GM10847 (cell line): ENCODE measurements around the gene ORC5.

Experiments used
- POLR2A ChIP-seq: IDR thresholded peaks from 2 replicates; pipeline ENCODE4 v1.6.1; 2011; ENCODE audit not compliant: insufficient read length; ENCODE audit errors: extremely low read depth

ORC5 gene

DNA sequence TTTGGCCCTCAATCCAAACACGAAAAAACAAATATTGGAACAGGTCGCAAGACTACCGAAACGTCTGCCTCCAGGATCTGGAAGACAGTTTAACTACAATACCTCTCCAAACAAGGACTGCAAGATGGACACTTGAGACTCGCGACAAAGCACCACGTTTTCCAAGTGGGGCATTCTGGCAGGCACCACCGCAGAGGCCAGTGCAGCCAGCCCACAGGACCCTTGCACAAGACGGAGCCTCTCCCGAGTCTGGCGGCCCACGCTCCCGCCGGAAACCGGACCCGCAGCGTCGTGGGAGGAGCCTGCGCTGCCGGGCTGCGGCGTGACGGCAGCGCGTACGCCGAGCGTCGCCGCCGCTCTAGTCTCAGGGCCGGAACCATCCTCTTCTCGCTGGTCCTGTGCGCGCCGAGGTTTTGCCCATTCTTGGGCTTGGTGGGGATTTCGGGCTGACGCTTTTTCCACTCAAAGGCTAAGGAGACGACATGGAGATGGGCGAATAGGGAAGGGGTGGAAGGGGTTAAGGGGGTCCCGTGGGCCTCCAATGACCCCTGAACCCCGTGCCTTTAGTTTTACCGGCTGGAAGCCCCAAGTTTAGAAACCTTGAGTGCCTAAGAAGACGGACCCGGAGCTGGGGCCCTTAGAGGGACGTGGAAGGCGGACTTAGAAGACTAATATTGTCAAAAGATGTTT is at the start of gene ORC5:
Gene ORC5, minus strand, starts transcription at position 283 of the 690 bp plus-strand sequence. Its CDS starts 109 bp downstream, at position 174.
- TF ChIP-seq POLR2A, result peak; percentile 96

DNA sequence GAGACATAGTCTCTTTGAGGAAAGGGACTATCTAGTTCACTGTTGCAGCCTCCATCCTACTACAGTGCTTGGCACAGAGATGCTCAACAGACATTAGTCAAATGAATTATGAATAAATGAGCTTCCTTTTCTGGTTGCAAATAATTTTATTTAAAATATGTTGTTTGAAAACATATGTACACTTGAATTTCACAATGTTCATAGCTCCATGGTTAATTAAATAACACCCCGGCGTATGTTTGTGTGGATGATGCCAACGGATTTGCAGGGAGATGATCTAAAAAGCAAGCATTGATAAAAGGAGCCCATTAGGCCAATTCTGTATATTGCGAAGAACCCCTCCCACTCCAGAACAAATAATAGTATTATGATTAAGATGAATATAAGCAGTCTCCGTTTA is 47.8 kb upstream of the ORC5 start:
- no peak for TF ChIP-seq POLR2A

DNA sequence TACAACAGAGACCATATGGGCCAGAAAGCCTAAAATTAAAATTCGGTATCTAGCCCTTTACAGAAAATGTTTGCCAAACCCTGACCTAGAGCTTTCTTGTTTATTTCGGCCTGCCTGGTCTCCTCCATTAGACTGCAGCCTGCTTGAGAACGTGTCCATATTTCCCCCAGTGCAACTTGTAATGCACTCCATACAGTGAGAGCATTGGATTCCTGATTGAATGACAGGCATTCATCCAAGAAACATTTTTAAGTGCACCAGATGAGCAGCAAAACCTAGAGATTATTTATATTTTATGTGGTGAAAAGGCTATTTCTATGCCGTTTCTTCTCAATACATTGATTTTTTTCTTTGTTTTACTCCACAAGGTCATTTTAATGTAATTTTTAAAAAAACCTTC is 47.4 kb upstream of the ORC5 start:
- no peak for TF ChIP-seq POLR2A

DNA sequence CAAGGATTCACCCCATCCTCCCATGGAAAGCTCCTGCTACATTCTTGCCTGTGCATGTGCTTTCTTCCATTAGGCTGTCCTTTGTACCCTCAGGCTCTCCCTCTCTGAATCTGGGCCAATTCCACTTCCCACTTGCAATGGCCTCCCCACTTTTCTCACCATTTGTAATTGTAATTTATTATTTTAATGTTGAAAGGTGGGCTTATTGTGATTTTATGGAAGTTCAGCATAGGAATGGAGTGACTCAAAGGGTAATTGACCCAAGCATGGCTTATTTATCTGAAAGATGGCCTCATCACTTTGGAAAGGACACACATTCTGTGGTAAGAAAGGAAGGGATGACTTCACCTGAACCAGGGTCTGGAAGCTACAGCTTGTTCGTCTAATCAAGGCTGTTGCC is 46.9 kb upstream of the ORC5 start:
- TF ChIP-seq POLR2A, result no peak

DNA sequence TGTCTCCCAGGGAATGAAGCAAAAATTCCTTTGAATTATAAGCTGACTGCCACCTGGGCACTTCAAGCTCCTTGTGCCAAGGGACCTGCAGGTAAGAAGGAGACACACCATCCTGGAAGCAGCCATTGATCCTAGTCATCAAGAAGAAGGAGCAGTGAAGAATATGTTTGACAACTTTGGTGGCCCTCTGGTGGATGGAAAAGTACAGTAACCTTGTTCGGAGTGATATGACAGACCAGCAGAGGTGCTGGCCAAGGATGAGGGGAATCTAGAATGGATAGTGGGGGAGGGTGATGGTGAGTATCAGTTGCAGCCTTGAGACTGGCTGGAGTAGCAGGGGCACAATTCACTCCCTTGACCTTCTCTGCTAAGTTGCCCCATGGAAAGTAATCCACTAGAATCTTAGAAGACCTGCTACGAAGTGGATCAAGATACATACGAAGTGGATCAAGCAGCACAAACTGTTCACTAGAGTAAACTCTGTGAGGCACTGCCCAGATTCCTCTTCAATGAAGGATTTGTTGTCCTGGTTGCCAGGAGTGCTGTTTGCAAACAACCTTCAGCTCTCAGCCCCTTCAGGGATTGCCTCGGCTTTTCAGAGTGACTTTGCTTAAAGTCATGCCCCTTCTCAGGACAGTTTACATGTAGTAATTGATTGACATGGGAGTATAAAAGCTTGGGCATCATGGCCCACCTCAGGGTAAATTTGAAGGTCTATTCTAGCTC is 44.8 kb upstream of the ORC5 start:
- TF ChIP-seq POLR2A, result no peak

DNA sequence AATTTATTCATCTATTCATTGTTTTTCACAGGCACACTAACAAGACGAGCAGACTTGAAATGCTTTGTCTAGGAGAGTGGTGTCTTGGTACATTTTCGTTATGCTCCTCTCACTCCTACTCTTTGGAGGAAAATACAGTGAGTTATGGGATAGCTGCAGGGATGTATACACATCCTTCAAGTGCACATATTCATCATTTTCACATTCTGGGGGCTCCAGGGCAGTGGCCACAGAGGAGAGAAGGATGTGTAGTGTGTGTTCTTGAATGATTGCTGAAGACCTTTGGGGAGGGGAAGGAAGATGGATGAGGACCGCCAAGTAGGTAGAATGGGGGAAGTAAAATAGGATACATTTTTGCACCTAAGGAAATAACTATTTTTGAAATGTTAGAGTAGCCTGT is 34.8 kb upstream of the ORC5 start:
- TF ChIP-seq POLR2A, result no peak

DNA sequence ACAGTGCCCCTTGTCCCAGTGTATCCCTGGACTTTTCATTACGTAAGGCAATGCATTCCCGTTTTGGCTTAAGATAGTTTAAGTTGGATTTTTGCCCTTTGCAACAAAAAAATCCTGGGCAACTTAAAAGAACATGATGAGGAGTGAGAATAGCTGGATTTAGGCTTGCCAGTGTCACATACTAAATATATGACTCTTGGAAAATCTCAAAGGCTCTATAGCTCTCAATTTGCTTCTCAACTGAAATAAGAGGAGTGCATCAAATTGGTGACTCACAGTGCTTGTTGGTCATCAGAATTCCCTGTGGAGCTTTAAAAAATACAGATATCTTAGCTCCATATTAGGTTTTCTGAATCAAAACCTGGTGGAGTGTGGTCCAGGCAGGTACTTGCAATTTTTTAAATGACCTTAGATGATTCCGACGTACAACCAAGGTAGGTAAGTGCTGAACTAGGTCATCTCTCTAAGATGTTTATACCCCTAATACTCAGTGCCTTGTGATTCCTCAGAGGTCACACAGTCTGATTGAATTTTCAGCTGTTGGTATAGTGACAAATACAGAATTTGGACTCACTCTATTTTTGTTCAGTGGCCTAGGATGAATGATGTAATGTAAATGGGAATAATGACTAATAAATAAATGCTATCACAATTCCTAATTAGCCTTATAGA is 33.9 kb upstream of the ORC5 start:
- TF ChIP-seq POLR2A, result no peak

DNA sequence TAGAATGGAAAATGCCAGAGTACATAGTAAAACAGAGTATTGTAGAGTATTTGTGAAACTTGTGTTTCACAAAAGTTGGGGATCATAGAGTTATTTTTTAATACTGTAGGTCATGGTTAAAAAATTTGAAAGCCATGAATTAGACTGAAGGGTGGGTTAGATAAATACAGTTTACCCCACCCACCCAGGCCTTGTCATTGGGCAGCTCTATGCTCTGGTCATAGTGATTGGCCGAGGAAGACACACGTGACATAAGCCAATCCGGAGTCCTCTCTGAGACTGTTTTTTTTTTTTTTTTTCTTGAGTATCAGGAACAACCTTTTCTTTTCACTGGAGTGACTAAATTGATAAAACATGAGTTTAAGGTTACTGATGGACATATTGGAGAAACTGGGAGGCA is 33.3 kb upstream of the ORC5 start:
- TF ChIP-seq POLR2A, result no peak

DNA sequence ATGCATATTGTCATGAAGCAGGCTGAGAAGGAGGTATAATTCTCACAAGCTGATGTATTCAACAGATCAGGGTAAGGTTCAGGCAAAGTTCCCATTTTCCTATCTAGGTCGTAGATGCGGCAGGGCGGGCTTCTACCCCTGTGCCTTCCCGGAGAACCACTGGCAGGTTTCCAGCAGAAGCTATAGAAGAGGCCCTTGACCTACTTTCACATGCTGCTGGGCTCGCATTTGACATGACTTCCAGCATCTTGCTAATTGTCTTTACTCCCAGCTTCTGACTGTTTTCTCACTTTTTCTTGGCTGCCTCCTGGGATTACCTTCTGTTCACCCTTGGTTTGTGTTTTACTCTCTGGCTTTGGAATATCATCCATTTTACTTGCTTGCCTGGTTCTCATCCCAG is 32.6 kb upstream of the ORC5 start:
- TF ChIP-seq POLR2A, result no peak

DNA sequence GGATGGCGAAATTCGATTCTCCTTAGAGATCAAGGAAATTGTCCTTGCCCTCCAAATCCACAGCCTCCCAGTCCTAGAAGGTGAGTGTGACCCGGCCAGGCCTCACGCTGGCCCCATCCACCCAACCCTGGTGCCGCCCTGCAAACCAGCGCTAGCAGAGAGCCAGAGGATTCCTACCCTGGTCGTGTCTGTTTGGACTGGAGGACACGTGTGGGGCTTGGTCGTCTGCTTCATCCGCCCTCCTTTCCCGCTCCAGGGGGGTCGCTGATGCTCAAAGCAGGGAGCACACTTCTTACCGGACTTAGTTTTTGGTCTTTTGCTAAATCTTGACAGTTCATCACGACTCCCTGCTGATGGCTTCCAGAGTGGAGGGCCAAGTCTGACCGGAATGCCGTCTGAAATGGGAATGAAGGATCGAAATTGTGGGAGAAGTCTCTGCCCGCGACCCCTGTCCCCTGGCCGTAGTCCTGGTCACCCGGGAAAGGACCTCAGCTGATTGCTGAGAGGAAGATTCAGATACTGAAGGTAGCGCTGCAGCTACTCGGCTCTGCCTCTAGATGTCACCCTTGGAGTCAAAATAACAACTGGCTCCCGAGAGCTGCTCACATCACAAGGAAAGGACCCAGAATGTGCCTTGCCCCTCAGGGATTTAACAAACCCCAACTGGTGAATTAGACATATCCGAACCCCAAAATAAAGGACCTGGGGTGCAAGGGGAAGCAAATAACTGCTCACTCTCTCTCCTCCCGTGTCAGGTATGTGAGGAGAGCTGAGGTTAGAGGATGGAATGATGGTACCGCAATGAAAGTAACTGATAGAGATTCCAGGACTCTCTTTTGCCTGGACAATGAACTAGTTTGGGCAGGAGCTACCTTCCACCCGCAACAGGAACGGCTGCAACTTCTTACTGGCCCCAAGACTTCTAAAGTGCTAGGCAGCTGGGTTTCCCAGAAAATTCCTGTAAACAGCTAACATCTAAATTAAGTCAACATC is 23.5 kb upstream of the ORC5 start:
- TF ChIP-seq POLR2A, result no peak

DNA sequence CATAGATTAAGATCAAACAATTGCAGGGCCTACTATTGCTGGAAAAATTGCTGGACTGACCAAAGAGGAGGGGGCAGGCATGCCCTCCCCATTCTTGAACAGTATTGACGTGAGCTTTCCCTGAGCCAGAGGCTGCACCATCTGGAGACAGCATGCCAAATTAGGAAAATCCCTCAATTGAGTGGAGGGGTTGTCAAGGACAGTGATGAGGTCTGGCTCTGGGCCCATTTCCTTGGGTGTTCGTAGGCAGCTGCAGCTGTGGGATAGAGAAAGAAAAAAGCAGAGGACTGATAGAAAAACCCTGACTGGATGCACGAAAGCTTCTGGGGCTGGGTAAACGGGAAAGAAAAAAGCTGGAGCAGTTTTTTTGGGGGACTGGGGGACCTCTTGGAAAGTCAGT is 22.8 kb upstream of the ORC5 start:
- no peak for TF ChIP-seq POLR2A

DNA sequence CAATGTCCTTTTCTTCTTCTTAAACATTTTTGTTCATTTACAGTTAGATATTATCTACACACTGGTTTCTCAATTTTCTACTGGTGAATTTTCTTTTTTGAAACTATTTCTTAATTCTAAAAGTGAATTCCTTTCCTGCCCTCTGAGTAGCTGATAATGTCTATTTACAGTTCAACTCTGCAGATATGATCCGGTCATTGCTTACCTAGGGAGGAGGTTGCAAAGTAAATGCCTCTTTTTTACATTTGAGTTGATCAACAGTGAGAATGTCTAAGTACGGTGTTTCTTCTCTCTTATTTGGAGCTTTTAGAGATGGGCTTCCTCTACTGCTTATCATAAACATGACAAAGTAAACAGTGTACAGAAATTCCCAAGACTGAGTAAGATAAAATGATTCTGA is 20.6 kb upstream of the ORC5 start:
- no peak for TF ChIP-seq POLR2A

DNA sequence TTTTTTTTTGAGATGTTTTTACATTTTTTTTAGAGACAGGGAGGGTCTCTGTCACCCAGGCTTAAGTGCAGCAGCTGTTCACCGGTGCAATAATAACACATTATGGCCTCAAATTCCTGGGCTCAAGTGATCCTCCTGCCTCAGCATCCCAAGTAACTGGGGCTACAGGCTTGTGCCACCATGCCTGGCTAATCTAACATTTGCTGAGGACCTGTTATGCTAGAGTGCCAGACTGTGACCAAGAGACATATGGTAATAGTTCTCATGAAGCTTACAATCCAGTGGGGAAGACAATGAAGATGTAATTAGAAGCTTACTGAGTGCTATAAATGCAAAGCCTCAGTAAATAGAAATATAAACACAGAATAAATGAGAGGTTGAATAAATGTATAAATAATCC is 17.6 kb upstream of the ORC5 start:
- no peak for TF ChIP-seq POLR2A

DNA sequence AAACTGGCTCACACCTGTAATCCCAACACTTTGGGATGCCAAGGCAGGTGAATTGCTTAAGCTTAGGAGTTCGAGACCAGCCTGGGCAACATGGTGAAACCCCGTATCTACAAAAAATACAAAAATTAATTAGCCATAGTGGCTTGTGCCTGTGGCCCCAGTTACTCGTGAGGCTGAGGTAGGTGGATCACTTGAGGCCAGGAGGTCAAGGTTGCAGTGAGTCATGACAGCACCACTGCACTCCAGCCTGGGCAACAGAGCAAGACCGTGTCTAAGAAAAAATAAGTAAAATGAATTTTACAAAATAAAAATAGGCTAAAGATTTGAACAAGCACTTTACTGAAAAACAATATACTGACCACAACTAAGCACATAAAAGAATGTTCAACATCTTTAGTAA is 9.8 kb upstream of the ORC5 start:
- TF ChIP-seq POLR2A, result no peak

DNA sequence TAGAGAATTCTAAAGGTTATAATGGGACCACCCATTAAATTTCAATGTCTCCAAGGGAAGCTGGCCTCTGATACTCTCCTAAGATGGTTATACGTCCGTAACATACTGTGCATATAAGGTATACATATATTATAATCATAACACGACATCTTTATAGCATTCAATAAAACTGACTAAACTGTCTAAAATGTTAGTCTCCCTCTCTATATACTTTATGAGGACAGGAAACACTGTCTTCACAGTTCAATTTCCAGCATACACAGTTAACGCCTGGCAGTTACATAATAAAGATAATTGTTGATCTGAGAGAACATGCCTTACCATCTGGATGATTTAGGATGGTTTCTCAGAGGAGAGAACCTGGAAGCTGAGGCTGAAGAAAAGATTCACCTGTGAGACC is 1.2 kb upstream of the ORC5 start:
- no peak for TF ChIP-seq POLR2A
